ENCODE measurements around the gene BABAM2. TPM values are rescaled to one million over a fixed set of nuclear protein-coding genes. Genes with fewer than 3 reads are reported as not detected.

Gene BABAM2
- total RNA-seq, 2 donors from 2014 or later: 32.2 to 33.5 TPM

- Histone ChIP-seq H3K27me3 (no peaks in the 10 kb centered on the region), H3K9me3 (no peaks in the 10 kb centered on the region), H3K27ac (no peak overlapping the region), H3K36me3 (no peaks in the 10 kb centered on the region), H3K4me3 (no peak overlapping the region), H3K4me1 (no peaks in the 10 kb centered on the region), H3K9ac (ENCODE audit: low read depth in 2 of 2, low read length in 2 of 2) (no peak overlapping the region)
- TF ChIP-seq CTCF (IDR thresholded peaks at IDR 0.05): no peak
- DNase-seq: no peak
- intact Hi-C loops (cut with DNase I): no loop called here
Observed at GRCh38 chr2:27993950-27994728, 103.6 kb downstream of the BABAM2 start.

GRCh38 chr2:27996156-27996922, 105.8 kb downstream of the BABAM2 start:
- no peak for TF ChIP-seq CTCF (IDR thresholded peaks at IDR 0.05)
- Histone ChIP-seq H3K9ac (ENCODE audit: low read depth in 2 of 2, low read length in 2 of 2) (no peak overlapping the region), H3K4me3 (no peak overlapping the region), H3K36me3 (no peaks in the 10 kb centered on the region), H3K27ac (no peak overlapping the region), H3K9me3 (no peaks in the 10 kb centered on the region), H3K4me1 (no peaks in the 10 kb centered on the region), H3K27me3 (no peaks in the 10 kb centered on the region)
- no peak for DNase-seq
- intact Hi-C loops (cut with DNase I): no loop called here

- TF ChIP-seq CTCF (IDR thresholded peaks at IDR 0.05): no peak
- H3K9me3 ChIP-seq: no peaks in the 10 kb centered on the region
- no peak overlapping the region for H3K27ac ChIP-seq
- intact Hi-C loops (cut with DNase I): no loop called here
- H3K27me3 ChIP-seq: no peaks in the 10 kb centered on the region
- no peaks in the 10 kb centered on the region for H3K4me1 ChIP-seq
- DNase-seq: no peak
- H3K36me3 ChIP-seq: no peaks in the 10 kb centered on the region
- no peak overlapping the region for H3K9ac ChIP-seq (ENCODE audit: low read depth in 2 of 2, low read length in 2 of 2)
- no peak overlapping the region for H3K4me3 ChIP-seq
Observed at GRCh38 chr2:28000287-28000686, 109.8 kb downstream of the BABAM2 start.

- no peak for DNase-seq
- Histone ChIP-seq H3K4me1 (no peaks in the 10 kb centered on the region), H3K27me3 (no peaks in the 10 kb centered on the region), H3K9me3 (no peaks in the 10 kb centered on the region), H3K9ac (ENCODE audit: low read depth in 2 of 2, low read length in 2 of 2) (no peak overlapping the region), H3K36me3 (no peaks in the 10 kb centered on the region), H3K4me3 (no peak overlapping the region), H3K27ac (no peak overlapping the region)
- TF ChIP-seq CTCF (IDR thresholded peaks at IDR 0.05): no peak
- intact Hi-C loops (cut with DNase I): no loop called here
Observed at GRCh38 chr2:28002181-28002580, 111.7 kb downstream of the BABAM2 start.

GRCh38 chr2:28004086-28004485, 113.6 kb downstream of the BABAM2 start:
- Histone ChIP-seq H3K9me3 (no peaks in the 10 kb centered on the region), H3K27me3 (no peaks in the 10 kb centered on the region), H3K4me3 (no peak overlapping the region), H3K9ac (ENCODE audit: low read depth in 2 of 2, low read length in 2 of 2) (no peak overlapping the region), H3K36me3 (no peaks in the 10 kb centered on the region), H3K27ac (no peak overlapping the region), H3K4me1 (no peaks in the 10 kb centered on the region)
- no peak for DNase-seq
- TF ChIP-seq CTCF (IDR thresholded peaks at IDR 0.05): no peak
- intact Hi-C loops (cut with DNase I): no loop called here
